CD4-positive, alpha-beta T cell treated with Interleukin-21 for 1 hour (primary cell): ENCODE results near the gene RBM4.
"Not testable (repeated sequence)": the region's sequence is repeated elsewhere in the genome, so short reads cannot be mapped to it uniquely, and the experiment has no call there.

Source experiments
- DNase-seq: peaks from one replicate; pipeline ENCODE4 v3.0.0-alpha.2; 2020

The RBM4 gene

GRCh38 chr11:66638177-66639065 is at the start of gene RBM4:
RBM4 (plus strand) TSS chr11:66638703; CDS start chr11:66639712, 1,009 bp downstream.
- DNase-seq: peak; percentile 99

- DNase-seq: not testable (repeated sequence)
Measured at GRCh38 chr11:66589315-66589714, 49.2 kb upstream of the RBM4 start.

- no peak for DNase-seq
Measured at GRCh38 chr11:66589996-66590675, 48.4 kb upstream of the RBM4 start.

DNA sequence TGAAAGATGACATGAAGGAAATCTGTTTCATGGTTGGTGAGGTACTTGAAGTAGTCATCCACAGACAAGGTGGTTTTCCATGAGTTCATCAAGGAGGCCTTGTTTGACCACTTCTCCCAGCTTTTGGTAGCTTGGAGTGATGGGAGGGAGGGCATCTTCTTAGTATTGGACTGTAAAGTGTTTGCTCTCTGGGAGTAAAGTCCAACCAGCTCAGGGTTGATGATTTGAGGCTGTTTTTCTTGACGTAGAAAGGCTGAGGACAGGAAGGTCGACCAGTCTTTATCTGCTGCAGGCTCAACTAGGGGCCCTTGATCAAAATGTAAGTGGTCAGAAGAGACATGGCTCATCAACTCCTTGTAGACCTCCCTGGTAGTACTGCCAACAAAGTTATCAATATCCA is 47.3 kb upstream of the RBM4 start:
- DNase-seq: no peak

DNA sequence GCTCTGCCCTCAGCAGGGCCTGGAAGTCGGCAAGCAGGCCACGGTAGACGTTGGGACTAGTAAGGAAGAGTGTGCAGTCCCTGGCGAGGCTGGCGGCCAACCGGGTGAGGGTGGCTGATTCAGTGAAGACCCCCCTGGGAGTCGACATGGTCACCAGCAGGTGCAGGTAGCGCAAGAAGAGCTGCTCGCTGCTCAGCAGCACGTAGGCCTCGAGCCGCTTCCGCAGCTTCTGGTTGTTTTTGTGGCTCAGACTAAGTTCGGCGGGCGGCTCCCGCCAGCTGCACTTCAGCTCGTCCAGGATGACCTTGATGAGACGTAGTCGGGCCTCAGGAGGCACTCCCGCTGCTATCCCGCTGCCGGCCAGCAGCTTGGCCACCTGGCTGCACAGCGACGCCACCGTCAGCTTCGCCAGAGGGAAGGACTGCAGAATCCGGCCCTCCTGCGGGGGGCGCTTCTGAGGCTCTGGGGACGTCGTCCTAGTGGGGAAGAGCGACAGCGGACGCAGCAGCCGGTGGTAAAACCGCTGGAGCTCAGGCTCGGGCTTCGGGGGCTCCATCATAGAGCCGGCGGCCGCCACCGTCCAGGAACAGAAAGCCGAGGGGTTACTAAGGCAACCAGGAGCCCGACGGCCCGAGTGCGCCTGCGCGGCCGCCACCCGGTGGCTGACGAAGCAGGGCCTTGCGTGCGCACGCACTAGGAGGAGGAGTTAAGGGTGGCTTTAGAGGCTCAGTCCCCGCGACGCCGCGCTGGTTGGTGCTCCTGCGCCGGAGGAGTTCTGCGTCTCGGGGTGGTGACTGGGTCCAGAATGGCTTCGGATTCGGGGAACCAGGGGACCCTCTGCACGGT is 45.8 kb upstream of the RBM4 start, which contains the start of the genes CCDC87 and CCS:
CCDC87 (minus strand) TSS at position 607 of the 846 bp plus-strand sequence; CDS start at position 559, 48 bp downstream.
CCS (plus strand) TSS at position 729 of the 846 bp plus-strand sequence; CDS start at position 806, 77 bp downstream.
- peak; percentile 99 for DNase-seq

DNA sequence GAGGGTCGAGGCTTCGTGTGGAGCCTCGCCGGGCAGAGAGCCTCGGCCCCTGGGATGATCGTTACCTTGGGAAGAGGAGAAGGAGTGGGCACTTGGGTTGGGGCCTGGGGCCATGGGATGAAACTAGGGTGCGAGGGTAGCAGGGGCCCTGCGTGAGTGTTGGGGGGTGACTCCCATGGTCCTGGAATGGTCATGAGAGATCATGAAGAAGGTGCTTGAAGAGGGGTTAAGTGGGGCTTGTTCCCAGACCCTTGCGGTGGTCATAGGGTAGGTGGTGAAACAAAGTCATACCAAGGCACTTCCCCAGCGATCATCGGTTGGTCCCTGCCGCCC is 45.2 kb upstream of the RBM4 start:
- DNase-seq: no peak

DNA sequence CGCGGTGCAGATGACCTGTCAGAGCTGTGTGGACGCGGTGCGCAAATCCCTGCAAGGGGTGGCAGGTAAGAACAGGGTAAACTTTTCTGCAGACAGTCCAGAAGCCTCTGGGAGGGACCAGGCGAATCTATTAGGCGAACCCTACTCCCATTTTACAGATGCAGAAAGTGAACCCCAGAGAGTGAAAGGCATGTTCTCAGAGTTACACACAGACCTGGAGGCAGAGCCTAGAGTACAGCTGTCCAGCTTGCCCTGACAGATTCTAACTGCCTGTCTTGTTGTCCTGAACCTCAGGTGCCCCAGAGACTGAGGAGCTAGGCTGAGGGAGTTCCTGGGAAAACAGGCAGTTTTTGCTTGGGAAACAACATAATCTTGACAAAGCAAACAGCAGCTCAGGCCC is 44.9 kb upstream of the RBM4 start:
- DNase-seq: no peak

DNA sequence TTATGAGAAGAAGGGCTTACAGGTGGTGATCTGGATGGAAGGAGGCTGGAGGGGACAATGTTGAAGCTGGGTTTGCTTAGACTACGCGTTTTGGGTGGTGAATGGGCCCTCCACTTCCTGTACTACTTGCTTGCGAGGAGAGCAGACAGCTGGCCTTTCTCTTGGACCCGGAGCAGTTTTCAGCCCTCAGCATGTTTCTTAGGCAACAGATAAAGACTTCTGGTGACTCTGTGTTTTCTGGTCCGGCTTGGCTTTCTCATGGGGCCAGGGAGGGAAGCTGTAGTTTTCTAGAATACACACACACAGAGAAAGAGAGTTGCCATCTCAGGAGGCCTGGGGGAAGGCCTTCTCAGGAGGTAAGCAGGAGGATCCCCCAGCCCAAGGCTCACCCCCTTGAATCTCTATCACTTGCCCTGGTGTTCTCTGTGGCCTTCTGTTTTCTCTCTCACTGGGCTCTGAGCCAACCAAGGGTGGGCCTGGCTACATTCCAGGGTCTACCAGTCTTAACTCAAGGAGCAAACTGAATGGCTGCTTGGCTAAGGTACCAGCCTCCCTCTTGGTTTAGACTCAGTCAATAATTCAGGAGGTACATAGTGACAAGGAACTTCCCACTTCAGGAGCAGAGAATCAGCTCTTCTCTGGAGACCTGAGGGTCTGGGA is 43.1 kb upstream of the RBM4 start:
- DNase-seq: no peak

GRCh38 chr11:66598993-66599392 is 39.5 kb upstream of the RBM4 start:
- no peak for DNase-seq

- no peak for DNase-seq
Measured at GRCh38 chr11:66600219-66600618, 38.3 kb upstream of the RBM4 start.

- DNase-seq: no peak
Measured at GRCh38 chr11:66600631-66601233, 37.8 kb upstream of the RBM4 start.

GRCh38 chr11:66603072-66603471 is 35.4 kb upstream of the RBM4 start:
- no peak for DNase-seq

GRCh38 chr11:66604155-66604554 is 34.3 kb upstream of the RBM4 start:
- DNase-seq: no peak

DNA sequence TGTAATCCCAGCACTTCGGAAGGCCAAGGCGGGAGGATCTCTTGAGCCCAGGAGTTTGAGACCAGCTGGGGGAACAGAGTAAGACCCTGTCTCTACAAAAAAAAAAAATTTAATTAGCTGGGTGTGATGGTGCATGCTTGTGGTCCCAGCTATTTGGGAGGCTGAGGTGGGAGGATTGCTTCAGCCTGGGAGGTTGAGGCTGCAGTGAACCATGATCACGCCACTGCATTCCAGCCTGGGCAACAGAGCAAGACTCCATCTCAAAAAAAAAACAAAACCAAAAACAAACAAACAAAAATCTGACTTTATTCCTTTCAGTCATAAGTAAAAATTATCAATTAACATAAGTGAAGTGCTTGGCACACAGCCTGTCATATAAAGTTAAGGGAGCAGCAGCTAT is 31.9 kb upstream of the RBM4 start:
- DNase-seq: not testable (repeated sequence)

GRCh38 chr11:66607126-66607834 is 31.2 kb upstream of the RBM4 start:
- no peak for DNase-seq

- DNase-seq: no peak
Measured at GRCh38 chr11:66609721-66610617, 28.5 kb upstream of the RBM4 start.

GRCh38 chr11:66612458-66612857 is 26.0 kb upstream of the RBM4 start:
- no peak for DNase-seq

- DNase-seq: no peak
Measured at GRCh38 chr11:66614073-66614472, 24.4 kb upstream of the RBM4 start.

GRCh38 chr11:66616379-66617154 is 21.9 kb upstream of the RBM4 start, which contains the start of gene RBM14:
RBM14 (plus strand) TSS chr11:66616630; CDS start chr11:66616721, 91 bp downstream.
- DNase-seq: peak; percentile 99
